SIG-M5 treated with dmso at 0.1 percent for 504 hours (cell line): ENCODE results near the gene DNMT3B.
"Not testable (repeated sequence)": the region's sequence is repeated elsewhere in the genome, so short reads cannot be mapped to it uniquely, and the experiment has no call there.

Experiments
- DNase-seq: peaks from one replicate; lab custom pipeline; 2025; ENCODE audit not compliant: unreplicated experiment; lab: John Stamatoyannopoulos, UW

The DNMT3B gene

GRCh38 chr20:32789896-32790750, 27.9 kb downstream of the DNMT3B start:
- DNase-seq, result peak; percentile 76

GRCh38 chr20:32790751-32791057, 28.5 kb downstream of the DNMT3B start:
- no peak for DNase-seq

- DNase-seq, result no peak
Observed at GRCh38 chr20:32792316-32792715, 30.1 kb downstream of the DNMT3B start.

GRCh38 chr20:32792731-32793458, 30.7 kb downstream of the DNMT3B start:
- no peak for DNase-seq

GRCh38 chr20:32796383-32796948, 34.3 kb downstream of the DNMT3B start:
- no peak for DNase-seq

- DNase-seq, result no peak
Observed at GRCh38 chr20:32796981-32797451, 34.8 kb downstream of the DNMT3B start.

- not testable (repeated sequence) for DNase-seq
Observed at GRCh38 chr20:32797571-32797970, 35.4 kb downstream of the DNMT3B start.

GRCh38 chr20:32798046-32798981, 36.1 kb downstream of the DNMT3B start:
- DNase-seq, result no peak

- no peak for DNase-seq
Observed at GRCh38 chr20:32803092-32803491, 40.9 kb downstream of the DNMT3B start.

- no peak for DNase-seq
Observed at GRCh38 chr20:32804022-32804715, 42.0 kb downstream of the DNMT3B start.

- no peak for DNase-seq
Observed at GRCh38 chr20:32804817-32805216, 42.6 kb downstream of the DNMT3B start.

GRCh38 chr20:32805721-32806120, 43.5 kb downstream of the DNMT3B start:
- no peak for DNase-seq

GRCh38 chr20:32806356-32806755, 44.2 kb downstream of the DNMT3B start:
- no peak for DNase-seq

GRCh38 chr20:32807706-32808105, 45.5 kb downstream of the DNMT3B start:
- no peak for DNase-seq

GRCh38 chr20:32808438-32808837, 46.3 kb downstream of the DNMT3B start:
- no peak for DNase-seq

GRCh38 chr20:32809907-32810306, 47.7 kb downstream of the DNMT3B start:
- DNase-seq, result no peak

GRCh38 chr20:32810941-32811340, 48.8 kb downstream of the DNMT3B start:
- no peak for DNase-seq

- no peak for DNase-seq
Observed at GRCh38 chr20:32811886-32812285, 49.7 kb downstream of the DNMT3B start.

GRCh38 chr20:32819992-32820697, 58.0 kb downstream of the DNMT3B start:
- peak; percentile 66 for DNase-seq
